SK-N-SH treated with all-trans-retinoic acid at 6 μM for 48 hours (cell line): ENCODE results near the gene AOX1.

Experiments
- ATAC-seq: fragments of 200-7000 bp; cut with Tn5 transposase; 3 replicates; pipeline ENCODE4 v1.9.1; 2020; ENCODE audit warnings: mild to moderate bottlenecking, moderate library complexity
- ARNTL ChIP-seq: fragments of 450-650 bp; formaldehyde crosslinking; IDR thresholded peaks from 2 replicates; pipeline ENCODE4 v1.5.0; 2020; ENCODE audit warnings: low read depth, mild to moderate bottlenecking, moderate library complexity, borderline replicate concordance
- CREB5 ChIP-seq: fragments of 250-450 bp; sonication (Bioruptor Pico); IDR thresholded peaks from 2 replicates; pipeline ENCODE4 v1.5.1; 2020; ENCODE audit warnings: low read depth, mild to moderate bottlenecking, moderate library complexity
- CSDC2 ChIP-seq: fragments of 250-450 bp; sonication (Bioruptor Pico); IDR thresholded peaks from 2 replicates; pipeline ENCODE4 v1.5.0; 2020; ENCODE audit warnings: mild to moderate bottlenecking, moderate library complexity
- CSRNP3 ChIP-seq: fragments of 250-450 bp; sonication (Bioruptor Pico); IDR thresholded peaks from 2 replicates; pipeline ENCODE4 v1.5.1; 2021; ENCODE audit warnings: mild to moderate bottlenecking, moderate library complexity
- ESRRG ChIP-seq: fragments of 250-450 bp; sonication (Bioruptor Pico); IDR thresholded peaks from 2 replicates; pipeline ENCODE4 v1.6.1; 2021; ENCODE audit warnings: mild to moderate bottlenecking
- ISL1 ChIP-seq: fragments of 250-450 bp; sonication (Bioruptor Pico); IDR thresholded peaks from 2 replicates; pipeline ENCODE4 v2.1.2; 2022; ENCODE audit warnings: mild to moderate bottlenecking, moderate library complexity
- PATZ1 ChIP-seq: fragments of 250-450 bp; sonication (Bioruptor Pico); IDR thresholded peaks from 2 replicates; pipeline ENCODE4 v1.8.0; 2020; ENCODE audit warnings: mild to moderate bottlenecking, moderate library complexity, borderline replicate concordance
- POU6F1 ChIP-seq: fragments of 250-450 bp; sonication (Bioruptor Pico); IDR thresholded peaks from 2 replicates; pipeline ENCODE4 v1.8.0; 2021; ENCODE audit warnings: low read depth, mild to moderate bottlenecking, moderate library complexity, borderline replicate concordance
- SNAI2 ChIP-seq: fragments of 250-450 bp; sonication (Bioruptor Pico); IDR thresholded peaks from 2 replicates; pipeline ENCODE4 v1.5.0; 2020; ENCODE audit warnings: mild to moderate bottlenecking, moderate library complexity
- TCF4 ChIP-seq: fragments of 250-450 bp; sonication (Bioruptor Pico); IDR thresholded peaks from 2 replicates; pipeline ENCODE4 v1.8.0; 2021; ENCODE audit warnings: mild to moderate bottlenecking, moderate library complexity, borderline replicate concordance
- TOX ChIP-seq: fragments of 250-450 bp; sonication (Bioruptor Pico); IDR thresholded peaks from 2 replicates; pipeline ENCODE4 v1.8.0; 2021; ENCODE audit warnings: mild to moderate bottlenecking, moderate library complexity, borderline replicate concordance
- TSHZ2 ChIP-seq: fragments of 250-450 bp; sonication (Bioruptor Pico); IDR thresholded peaks from 2 replicates; pipeline ENCODE4 v1.5.0; 2020; ENCODE audit warnings: mild to moderate bottlenecking, moderate library complexity
- ZC3H10 ChIP-seq: fragments of 250-450 bp; sonication (Bioruptor Pico); IDR thresholded peaks from 2 replicates; pipeline ENCODE4 v1.5.1; 2021; ENCODE audit warnings: mild to moderate bottlenecking, moderate library complexity
- ZFP3 ChIP-seq: fragments of 250-450 bp; sonication (Bioruptor Pico); IDR thresholded peaks from 2 replicates; pipeline ENCODE4 v1.5.0; 2020; ENCODE audit warnings: mild to moderate bottlenecking, moderate library complexity
- ZFP30 ChIP-seq: fragments of 450-650 bp; formaldehyde crosslinking; IDR thresholded peaks from 2 replicates; pipeline ENCODE4 v1.5.0; 2022; ENCODE audit warnings: mild to moderate bottlenecking, moderate library complexity
- ZNF565 ChIP-seq: fragments of 450-650 bp; formaldehyde crosslinking; conservative IDR thresholded peaks from 2 replicates; pipeline ENCODE4 v1.5.0; 2020; ENCODE audit warnings: low read depth, mild to moderate bottlenecking, moderate library complexity
- ZNF8 ChIP-seq: fragments of 450-650 bp; formaldehyde crosslinking; IDR thresholded peaks from 2 replicates; pipeline ENCODE4 v1.5.0; 2020; ENCODE audit warnings: mild to moderate bottlenecking, moderate library complexity

The AOX1 gene

GRCh38 chr2:200637901-200638300 is 52.1 kb downstream of the AOX1 start:
- ATAC-seq = no peak
- TF ChIP-seq ESRRG (no peak), CREB5 (no peak)

- ATAC-seq = peak; percentile 59; the same call in 2 of the 3 replicates
Measured at GRCh38 chr2:200640176-200640575, 54.4 kb downstream of the AOX1 start.

More at GRCh38 chr2:200640176-200640575, 54.4 kb downstream of the AOX1 start:
- no peak for TF ChIP-seq CSRNP3
- TF ChIP-seq CREB5 = no peak
- TF ChIP-seq ESRRG = no peak
- TF ChIP-seq ZNF565 (CRISPR knock-in tag) = no peak
- TF ChIP-seq ZFP3 = no peak
- no peak for TF ChIP-seq SNAI2 (CRISPR knock-in tag)
- no peak for TF ChIP-seq TCF4
- TF ChIP-seq TSHZ2 (CRISPR knock-in tag) = no peak
- no peak for TF ChIP-seq TOX (CRISPR knock-in tag)
- no peak for TF ChIP-seq ZNF8 (CRISPR knock-in tag)
- no peak for TF ChIP-seq ARNTL (CRISPR knock-in tag)
- TF ChIP-seq POU6F1 (CRISPR knock-in tag) = no peak
- TF ChIP-seq ZC3H10 (CRISPR knock-in tag) = no peak
- no peak for TF ChIP-seq ISL1 (CRISPR knock-in tag)
- no peak for TF ChIP-seq ZFP30
- TF ChIP-seq PATZ1 (CRISPR knock-in tag) = no peak
- no peak for TF ChIP-seq CSDC2 (CRISPR knock-in tag)
